Liver (tissue), 9 donors: ENCODE results near the gene TEX12. TPM values are rescaled to one million over a fixed set of nuclear protein-coding genes. Genes with fewer than 3 reads are reported as not detected.
"Not testable (repeated sequence)": the region's sequence is repeated elsewhere in the genome, so short reads cannot be mapped to it uniquely, and the experiment has no call there.

Experiments
- DNase-seq: peaks from one replicate; pipeline ENCODE4 v3.0.0-alpha.2; 2017; ENCODE audit warnings: low spot score
- H3K27ac ChIP-seq, 2 donors: one replicate each; pipeline ENCODE4 v1.7.0; 2013; ENCODE audit warnings: inconsistent platforms in 2 of 2, low read length in 2 of 2, control low read depth in 1 of 2, low read depth in 1 of 2, mild to moderate bottlenecking in 1 of 2
- H3K27me3 ChIP-seq, 4 donors: one replicate each; pipeline versions ENCODE4 v1.6.1 to v1.7.0; 2013; ENCODE audit warnings: low read length in 3 of 4, inconsistent platforms in 1 of 4, mild to moderate bottlenecking in 1 of 4, moderate library complexity in 1 of 4; ENCODE audit not compliant: control insufficient read depth in 4 of 4, insufficient read depth in 4 of 4
- H3K36me3 ChIP-seq, 4 donors: one replicate each; pipeline versions ENCODE4 v1.6.1 to v1.7.0; 2013; ENCODE audit warnings: low read length in 3 of 4, mild to moderate bottlenecking in 3 of 4, low read depth in 1 of 4, moderate library complexity in 1 of 4; ENCODE audit not compliant: control insufficient read depth in 4 of 4, insufficient read depth in 3 of 4
- H3K4me1 ChIP-seq, 4 donors: one replicate each; pipeline versions ENCODE4 v1.6.1 to v1.7.0; 2013; ENCODE audit warnings: low read length in 3 of 4, mild to moderate bottlenecking in 3 of 4, moderate library complexity in 1 of 4; ENCODE audit not compliant: control insufficient read depth in 4 of 4, insufficient read depth in 4 of 4
- H3K4me3 ChIP-seq, 3 donors: one replicate each; pipeline versions ENCODE4 v1.6.1 to v1.7.0; 2013; ENCODE audit warnings: low read length in 3 of 3, control low read depth in 1 of 3, low read depth in 1 of 3, mild to moderate bottlenecking in 1 of 3
- H3K9ac ChIP-seq, 2 donors: one replicate each; pipeline ENCODE4 v1.7.0; 2013; ENCODE audit warnings: low read length in 2 of 2, mild to moderate bottlenecking in 2 of 2, moderate library complexity in 2 of 2, control low read depth in 1 of 2, low read depth in 1 of 2
- H3K9me3 ChIP-seq, 4 donors: one replicate each; pipeline versions ENCODE4 v1.6.1 to v1.7.0; 2013; ENCODE audit warnings: low read length in 3 of 4; ENCODE audit not compliant: control insufficient read depth in 4 of 4
- ATF3 ChIP-seq: IDR thresholded peaks from 2 replicates; pipeline ENCODE4 v1.6.1; 2016; ENCODE audit warnings: antibody characterized with exemption
- CTCF ChIP-seq: fragments of 150-350 bp; IDR thresholded peaks from 2 replicates; pipeline ENCODE4 v1.5.1; 2017; ENCODE audit warnings: improper control_type of control experiment, low read depth, low read length; ENCODE audit not compliant: missing input control
- EGR1 ChIP-seq, 2 donors: IDR thresholded peaks; 2 replicates each; pipeline ENCODE4 v1.6.1; 2016 to 2018; ENCODE audit warnings: antibody characterized with exemption in 2 of 2, low read depth in 2 of 2
- FOXA1 ChIP-seq: IDR thresholded peaks from 2 replicates; pipeline ENCODE4 v1.6.1; 2016; ENCODE audit warnings: antibody characterized with exemption
- FOXA2 ChIP-seq: IDR thresholded peaks from 2 replicates; pipeline ENCODE4 v1.6.1; 2016; ENCODE audit warnings: antibody characterized with exemption
- GABPA ChIP-seq, 2 donors: IDR thresholded peaks in 1 of 2; conservative IDR thresholded peaks in 1 of 2; 2 replicates each; pipeline ENCODE4 v1.6.1; 2016; ENCODE audit warnings: antibody characterized with exemption in 2 of 2, mild to moderate bottlenecking in 1 of 2, moderate library complexity in 1 of 2
- HNF4A ChIP-seq, 2 donors: conservative IDR thresholded peaks; 2 replicates each; pipeline ENCODE4 v1.6.1; 2016; ENCODE audit warnings: antibody characterized with exemption in 2 of 2, mild to moderate bottlenecking in 2 of 2
- HNF4G ChIP-seq: IDR thresholded peaks from 2 replicates; pipeline ENCODE4 v1.6.1; 2016; ENCODE audit warnings: antibody characterized with exemption
- MAX ChIP-seq: IDR thresholded peaks from 2 replicates; pipeline ENCODE4 v1.6.1; 2016; ENCODE audit warnings: antibody characterized with exemption
- NR2F2 ChIP-seq: IDR thresholded peaks from 2 replicates; pipeline ENCODE4 v1.6.1; 2016; ENCODE audit warnings: antibody characterized with exemption
- RAD21 ChIP-seq, 2 donors: IDR thresholded peaks; 2 replicates each; pipeline ENCODE4 v1.6.1; 2016; ENCODE audit warnings: antibody characterized with exemption in 2 of 2, mild to moderate bottlenecking in 2 of 2
- REST ChIP-seq: IDR thresholded peaks from 2 replicates; pipeline ENCODE4 v1.6.1; 2016; ENCODE audit warnings: antibody characterized with exemption, mild to moderate bottlenecking
- RXRA ChIP-seq, 2 donors: IDR thresholded peaks; 2 replicates each; pipeline ENCODE4 v1.6.1; 2017 to 2018; ENCODE audit warnings: antibody characterized with exemption in 2 of 2, mild to moderate bottlenecking in 1 of 2
- SP1 ChIP-seq: IDR thresholded peaks from 2 replicates; pipeline ENCODE4 v1.6.1; 2018; ENCODE audit warnings: antibody characterized with exemption, mild to moderate bottlenecking
- TAF1 ChIP-seq: conservative IDR thresholded peaks from 2 replicates; pipeline ENCODE4 v1.6.1; 2016; ENCODE audit warnings: antibody characterized with exemption, mild to moderate bottlenecking
- YY1 ChIP-seq: IDR thresholded peaks from 2 replicates; pipeline ENCODE4 v1.6.1; 2016; ENCODE audit warnings: antibody characterized with exemption, mild to moderate bottlenecking
- ZBTB33 ChIP-seq: IDR thresholded peaks from 2 replicates; pipeline ENCODE4 v1.6.1; 2016; ENCODE audit warnings: antibody characterized with exemption
- WGBS: extraction: QIAGEN DNeasy Blood & Tissue Kit; methylation state at CpG from one replicate; pipeline ENCODE4 v1.1.7; 2013; 5-methylcytosine and 5-hydroxymethylcytosine counted together
- polyA plus RNA-seq, 2 donors: library from polyadenylated mRNA; stranded (reverse) in 1 of 2; unstranded in 1 of 2; fragments of 200-250 nt in 1 of 2; fragments of >200 nt in 1 of 2; fragmentation: Nextera tagmentation in 1 of 2; extraction: Ambion mirVana in 1 of 2; gene quantifications; one replicate each; pipeline versions ENCODE4 v1.2.1 to v1.2.3, GENCODE V29; 2013 to 2015
- total RNA-seq, 2 donors: library from RNA; depleted of rRNA; stranded (reverse); fragments of >200 nt; gene quantifications; one replicate each; pipeline ENCODE4 v1.2.3, GENCODE V29; 2014
- donor health status: healthy.
- donor health status: healthy.
- donor health status: healthy.
- donor health status: healthy.
- donor health status: healthy.

Gene TEX12
- total and polyA plus RNA-seq, 4 donors, result 0.07 to 0.42 (median 0.29) TPM; not detected in 1

GRCh38 chr11:112195113-112195512 lies 27.9 kb downstream of the TEX12 start:
- WGBS, result 84% methylated on average over 11 of the region's 11 CpGs
- Histone ChIP-seq H3K36me3 (peaks cover 1 to 30% (median 10%) of the 10 kb centered on the region in 4 donors), H3K4me1 (peaks cover 0 to 21% (median 16%) of the 10 kb centered on the region in 4 donors), H3K27ac (peak overlapping the region in 1 of 2 donors; percentile 43)
- H3K9ac ChIP-seq, H3K9me3 ChIP-seq, H3K4me3 ChIP-seq, H3K27me3 ChIP-seq, DNase-seq: not testable (repeated sequence)
- peak in 1 of 2 donors; percentile 51 for TF ChIP-seq RXRA (IDR thresholded peaks at IDR 0.05)
- peak; percentile 33 for TF ChIP-seq SP1
- TF ChIP-seq HNF4A (conservative IDR thresholded peaks at IDR 0.05), result peak in 1 of 2 donors; percentile 50
- TF ChIP-seq RAD21 (IDR thresholded peaks at IDR 0.05), result peak in 1 of 2 donors; percentile 15

- WGBS, result 53% methylated on average over 2 of the region's 2 CpGs
- Histone ChIP-seq H3K9me3 (no peaks in the 10 kb centered on the region), H3K9ac (no peak overlapping the region), H3K27ac (no peak overlapping the region), H3K36me3 (peaks cover 1 to 34% (median 15%) of the 10 kb centered on the region in 4 donors), H3K4me1 (peaks cover 0 to 21% (median 16%) of the 10 kb centered on the region in 4 donors), H3K27me3 (no peaks in the 10 kb centered on the region), H3K4me3 (no peak overlapping the region)
- TF ChIP-seq NR2F2 (no peak), FOXA1 (no peak), ZBTB33 (no peak), YY1 (no peak), ATF3 (no peak), CTCF (no peak), TAF1 (no peak), HNF4A (conservative IDR thresholded peaks at IDR 0.05) (no peak), HNF4G (no peak), MAX (no peak), FOXA2 (no peak), RXRA (IDR thresholded peaks at IDR 0.05) (no peak), SP1 (no peak), RAD21 (IDR thresholded peaks at IDR 0.05) (no peak)
- no peak for DNase-seq
Observed at GRCh38 chr11:112195951-112196351, 28.8 kb downstream of the TEX12 start.

- no peaks in the 10 kb centered on the region for H3K9me3 ChIP-seq
- WGBS, result 92% methylated on average over 2 of the region's 2 CpGs
- TF ChIP-seq ZBTB33 (no peak), YY1 (no peak), SP1 (no peak), FOXA2 (no peak), REST (no peak), NR2F2 (no peak), GABPA (IDR thresholded peaks at IDR 0.05 in 1 of 2, conservative IDR thresholded peaks at IDR 0.05 in 1 of 2) (no peak), RXRA (IDR thresholded peaks at IDR 0.05) (no peak), EGR1 (IDR thresholded peaks at IDR 0.05; ENCODE audit: low read depth in 2 of 2) (no peak)
- peaks cover 0 to 21% (median 16%) of the 10 kb centered on the region in 4 donors for H3K4me1 ChIP-seq
- H3K27ac ChIP-seq, result no peak overlapping the region
- no peak overlapping the region for H3K9ac ChIP-seq
- no peaks in the 10 kb centered on the region for H3K27me3 ChIP-seq
- H3K36me3 ChIP-seq, result peaks cover 1 to 34% (median 16%) of the 10 kb centered on the region in 4 donors
- no peak for DNase-seq
- H3K4me3 ChIP-seq, result no peak overlapping the region
Observed at GRCh38 chr11:112196519-112197087, 29.4 kb downstream of the TEX12 start.
